A549 (cell line): ENCODE measurements around the gene VOPP1. TPM values are rescaled to one million over a fixed set of nuclear protein-coding genes. Genes with fewer than 3 reads are reported as not detected.

ENCODE experiments used
- ATAC-seq, 2 experiments: fragments of 200-7000 bp in 1 of 2; fragments of >200 bp in 1 of 2; cut with Nextera tagmentation in 1 of 2; cut with Tn5 transposase in 1 of 2; 3 replicates each; pipeline versions ENCODE4 v1.8.0 to v1.9.1; 2018 to 2020; ENCODE audit warnings: mild to moderate bottlenecking in 1 of 2, moderate library complexity in 1 of 2
- CTCF ChIA-PET: fragments of 300-600 bp; sonication (Branson Sonifier 250); formaldehyde crosslinking; extraction: SDS; loops from one replicate; lab custom pipeline; 2021; ENCODE audit warnings: antibody characterized with exemption, inconsistent platforms; lab: Yijun Ruan, JAX
- POLR2A ChIA-PET: fragments of 350-600 bp; formaldehyde crosslinking; extraction: SDS; loops from one replicate; lab custom pipeline; 2021; ENCODE audit warnings: antibody characterized with exemption, inconsistent platforms; lab: Yijun Ruan, JAX
- DNase-seq, 2 experiments: peaks; one replicate each; pipeline versions ENCODE4 v3.0.0 to v3.0.0-alpha.2; 2011 to 2016; ENCODE audit warnings: low read depth in 1 of 2, low spot score in 1 of 2
- FAIRE-seq: peaks from 2 replicates; lab custom pipeline; 2011; peaks lifted over from hg19 to GRCh38; lab: Jason Lieb, UNC
- H3K27ac ChIP-seq, 2 experiments: fragments of >200 bp; sonication (Bioruptor Twin); formaldehyde crosslinking; 3 replicates each; pipeline ENCODE4 v1.5.1; 2016 to 2017
- H3K4me1 ChIP-seq: fragments of >200 bp; sonication (Bioruptor Twin); formaldehyde crosslinking; 3 replicates; pipeline ENCODE4 v1.6.1; 2016
- H3K4me2 ChIP-seq: fragments of >200 bp; sonication (Bioruptor Twin); formaldehyde crosslinking; 3 replicates; pipeline ENCODE4 v1.6.1; 2016
- H3K4me3 ChIP-seq: fragments of >200 bp; sonication (Bioruptor Twin); formaldehyde crosslinking; 3 replicates; pipeline ENCODE4 v1.5.1; 2016
- H3K9me3 ChIP-seq: fragments of >200 bp; sonication (Bioruptor Twin); formaldehyde crosslinking; 3 replicates; pipeline ENCODE4 v1.6.1; 2016
- CHD2 ChIP-seq: fragments of 150-350 bp; IDR thresholded peaks from 2 replicates; pipeline ENCODE4 v1.6.1; 2014; ENCODE audit warnings: low read length; ENCODE audit not compliant: partially characterized antibody
- CHD4 ChIP-seq: fragments of 200-600 bp; sonication (generic); IDR thresholded peaks from 2 replicates; pipeline ENCODE4 v1.6.1; 2016; ENCODE audit warnings: antibody characterized with exemption, mild to moderate bottlenecking, borderline replicate concordance
- EP300 ChIP-seq, 2 experiments: fragments of >200 bp; sonication (Bioruptor Twin); formaldehyde crosslinking; IDR thresholded peaks; 2 replicates in 1 of 2; 3 replicates in 1 of 2; pipeline ENCODE4 v1.6.1; 2016 to 2017
- ESRRA ChIP-seq: fragments of 150-350 bp; IDR thresholded peaks from 2 replicates; pipeline ENCODE4 v1.6.1; 2014; ENCODE audit warnings: mild to moderate bottlenecking, low read length, borderline replicate concordance
- FOSB ChIP-seq: fragments of 250-450 bp; sonication (Bioruptor Pico); IDR thresholded peaks from 2 replicates; pipeline ENCODE4 v1.5.0; 2020; ENCODE audit warnings: mild to moderate bottlenecking, moderate library complexity
- FOSL2 ChIP-seq, 2 experiments: fragments of 450-650 bp in 1 of 2; fragments of >200 bp in 1 of 2; sonication (Bioruptor Twin) in 1 of 2; formaldehyde crosslinking; IDR thresholded peaks; 2 replicates each; pipeline versions ENCODE4 v1.5.0 to v1.6.1; 2016 to 2020; ENCODE audit warnings: mild to moderate bottlenecking in 1 of 2, moderate library complexity in 1 of 2
- HDAC2 ChIP-seq: fragments of 200-600 bp; sonication (generic); IDR thresholded peaks from 2 replicates; pipeline ENCODE4 v1.6.1; 2016
- JUN ChIP-seq, 2 experiments: fragments of >200 bp; sonication (Bioruptor Twin); formaldehyde crosslinking; IDR thresholded peaks; 2 replicates in 1 of 2; 3 replicates in 1 of 2; pipeline ENCODE4 v1.6.1; 2016 to 2017
- JUNB ChIP-seq: fragments of >200 bp; sonication (Bioruptor Twin); formaldehyde crosslinking; IDR thresholded peaks from 2 replicates; pipeline ENCODE4 v1.6.1; 2016
- KDM1A ChIP-seq: fragments of 200-600 bp; sonication (generic); IDR thresholded peaks from 2 replicates; pipeline ENCODE4 v1.6.1; 2016; ENCODE audit warnings: low read depth, mild to moderate bottlenecking
- KDM5A ChIP-seq: fragments of 200-600 bp; sonication (generic); IDR thresholded peaks from 2 replicates; pipeline ENCODE4 v1.6.1; 2016; ENCODE audit warnings: antibody characterized with exemption, mild to moderate bottlenecking
- MAFK ChIP-seq: fragments of 450-650 bp; IDR thresholded peaks from 2 replicates; pipeline ENCODE4 v1.6.1; 2014; ENCODE audit not compliant: partially characterized antibody
- MAZ ChIP-seq: fragments of 150-350 bp; IDR thresholded peaks from 2 replicates; pipeline ENCODE4 v1.6.1; 2014; ENCODE audit warnings: antibody characterized with exemption, low read depth, low read length, borderline replicate concordance
- MYC ChIP-seq: IDR thresholded peaks from 2 replicates; pipeline ENCODE4 v1.6.1; 2012; ENCODE audit warnings: mild to moderate bottlenecking, inconsistent platforms, low read length, improper control_type of control experiment, borderline replicate concordance
- PHF8 ChIP-seq: fragments of 200-600 bp; sonication (generic); IDR thresholded peaks from 2 replicates; pipeline ENCODE4 v1.6.1; 2016; ENCODE audit warnings: low read depth, mild to moderate bottlenecking, antibody characterized with exemption, moderate library complexity, borderline replicate concordance
- POLR2AphosphoS2 ChIP-seq: conservative IDR thresholded peaks from 2 replicates; pipeline ENCODE4 v1.6.1; 2012; ENCODE audit warnings: low read length, improper control_type of control experiment, inconsistent platforms
- TP53 ChIP-seq: fragments of 250-450 bp; sonication (Bioruptor Pico); IDR thresholded peaks from 2 replicates; pipeline ENCODE4 v1.5.0; 2021; ENCODE audit warnings: mild to moderate bottlenecking, moderate library complexity
- ZC3H11A ChIP-seq: fragments of 450-650 bp; IDR thresholded peaks from 2 replicates; pipeline ENCODE4 v1.6.1; 2014; ENCODE audit warnings: antibody characterized with exemption, mild to moderate bottlenecking
- ZNF302 ChIP-seq: fragments of 250-450 bp; sonication (Bioruptor Pico); IDR thresholded peaks from 2 replicates; pipeline ENCODE4 v1.9.0; 2021; ENCODE audit warnings: inconsistent platforms, mild to moderate bottlenecking, moderate library complexity
- WGBS: methylation state at CpG from one replicate; pipeline ENCODE4 v1.1.6; 2017; ENCODE audit errors: missing lambda C conversion rate; 5-methylcytosine and 5-hydroxymethylcytosine counted together
- polyA plus RNA-seq, 4 experiments: library from polyadenylated mRNA; depleted of rRNA in 3 of 4; stranded (reverse); fragments of >200 nt; fragmentation: RNase III in 1 of 4; extraction: RNeasy Plus Mini Kit Qiagen cat#74134 plus additional on column Dnase treatment in 1 of 4; gene quantifications; 2 replicates in 3 of 4; 3 replicates in 1 of 4; pipeline ENCODE4 v1.2.3, GENCODE V29; 2011 to 2017
- TF ChIP-seq, protein P1 (sequence below): fragments of >200 bp; sonication (Bioruptor Twin); formaldehyde crosslinking; IDR thresholded peaks from 3 replicates; pipeline ENCODE4 v1.6.1; 2016
- TF ChIP-seq, protein P2 (sequence below): fragments of 250-450 bp; sonication (Bioruptor Pico); IDR thresholded peaks from 2 replicates; pipeline ENCODE4 v1.5.0; 2021; ENCODE audit warnings: mild to moderate bottlenecking, moderate library complexity, borderline replicate concordance
- TF ChIP-seq, protein P3 (sequence below): IDR thresholded peaks from 2 replicates; pipeline ENCODE4 v1.6.1; 2012

VOPP1 gene
- polyA plus RNA-seq, 2 of the 4 experiments (the other 2 are of a cell fraction) = 68.1 to 73.4 TPM

DNA sequence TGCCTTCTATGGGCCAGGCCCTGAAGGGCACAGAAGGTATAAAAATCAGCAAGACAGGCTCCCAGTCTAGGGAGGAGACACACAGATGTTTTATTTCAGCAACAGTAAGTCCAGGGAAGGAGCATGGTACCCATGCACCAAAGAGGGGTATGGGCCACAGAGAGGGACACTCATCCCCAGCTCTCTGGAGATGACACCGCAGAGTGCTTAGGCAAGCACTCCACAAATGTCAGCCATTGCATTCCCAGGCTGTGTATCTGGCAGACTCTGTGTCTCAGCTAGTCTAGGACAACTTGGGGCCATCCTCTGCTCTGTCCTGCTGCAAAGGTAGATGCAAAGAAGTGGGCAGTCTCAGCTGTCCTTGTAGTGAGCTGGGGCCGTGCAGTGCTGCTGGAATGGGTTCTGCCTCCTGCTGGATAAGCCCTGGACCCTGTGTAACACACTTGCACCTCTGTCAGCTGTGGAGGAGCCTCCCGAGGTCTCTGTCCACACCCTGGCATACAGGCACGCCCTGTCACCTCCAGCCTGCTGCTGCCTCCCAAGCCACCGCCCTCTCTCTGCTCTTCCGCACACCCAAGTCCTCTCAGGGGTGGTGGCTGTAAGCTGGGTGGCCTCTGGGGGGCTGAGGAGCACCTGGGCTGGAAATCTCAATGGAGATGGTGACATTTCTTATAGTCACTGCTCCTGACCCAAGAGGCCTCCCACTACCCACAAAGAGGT, 57.6 kb downstream of the VOPP1 start (continued):
- TF ChIP-seq ZC3H11A = no peak
- TF ChIP-seq POLR2AphosphoS2 = no peak
- no peak for TF ChIP-seq ESRRA
- TF ChIP-seq ZNF302 (CRISPR knock-in tag) = no peak
- TF ChIP-seq, protein P1, sequence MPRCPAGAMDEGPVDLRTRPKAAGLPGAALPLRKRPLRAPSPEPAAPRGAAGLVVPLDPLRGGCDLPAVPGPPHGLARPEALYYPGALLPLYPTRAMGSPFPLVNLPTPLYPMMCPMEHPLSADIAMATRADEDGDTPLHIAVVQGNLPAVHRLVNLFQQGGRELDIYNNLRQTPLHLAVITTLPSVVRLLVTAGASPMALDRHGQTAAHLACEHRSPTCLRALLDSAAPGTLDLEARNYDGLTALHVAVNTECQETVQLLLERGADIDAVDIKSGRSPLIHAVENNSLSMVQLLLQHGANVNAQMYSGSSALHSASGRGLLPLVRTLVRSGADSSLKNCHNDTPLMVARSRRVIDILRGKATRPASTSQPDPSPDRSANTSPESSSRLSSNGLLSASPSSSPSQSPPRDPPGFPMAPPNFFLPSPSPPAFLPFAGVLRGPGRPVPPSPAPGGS = no peak

DNA sequence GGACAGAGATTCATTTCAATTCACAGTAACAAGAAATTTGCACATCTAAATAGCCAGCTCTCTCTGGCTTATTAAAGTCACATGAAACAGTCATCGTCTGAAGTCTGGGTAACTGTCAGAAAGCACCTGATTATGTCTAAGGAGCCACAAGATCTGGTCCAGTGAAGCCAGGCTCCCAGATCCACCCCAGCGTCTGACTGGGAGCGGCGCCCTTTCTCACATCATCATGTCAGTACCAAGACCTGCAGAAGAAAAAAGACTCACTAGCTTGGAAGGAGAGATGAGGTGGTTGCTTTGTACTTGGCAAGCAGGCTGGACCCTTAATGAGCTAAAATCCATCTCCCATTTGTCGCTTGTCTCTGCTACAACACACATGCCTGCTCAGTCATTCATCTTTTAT, 58.4 kb downstream of the VOPP1 start:
- TF ChIP-seq TP53 = no peak
- TF ChIP-seq JUN (IDR thresholded peaks at IDR 0.05) = no peak
- no peak for TF ChIP-seq KDM1A
- TF ChIP-seq, protein P2, sequence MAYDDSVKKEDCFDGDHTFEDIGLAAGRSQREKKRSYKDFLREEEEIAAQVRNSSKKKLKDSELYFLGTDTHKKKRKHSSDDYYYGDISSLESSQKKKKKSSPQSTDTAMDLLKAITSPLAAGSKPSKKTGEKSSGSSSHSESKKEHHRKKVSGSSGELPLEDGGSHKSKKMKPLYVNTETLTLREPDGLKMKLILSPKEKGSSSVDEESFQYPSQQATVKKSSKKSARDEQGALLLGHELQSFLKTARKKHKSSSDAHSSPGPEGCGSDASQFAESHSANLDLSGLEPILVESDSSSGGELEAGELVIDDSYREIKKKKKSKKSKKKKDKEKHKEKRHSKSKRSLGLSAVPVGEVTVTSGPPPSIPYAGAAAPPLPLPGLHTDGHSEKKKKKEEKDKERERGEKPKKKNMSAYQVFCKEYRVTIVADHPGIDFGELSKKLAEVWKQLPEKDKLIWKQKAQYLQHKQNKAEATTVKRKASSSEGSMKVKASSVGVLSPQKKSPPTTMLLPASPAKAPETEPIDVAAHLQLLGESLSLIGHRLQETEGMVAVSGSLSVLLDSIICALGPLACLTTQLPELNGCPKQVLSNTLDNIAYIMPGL = no peak
- no peak for TF ChIP-seq MAZ
- TF ChIP-seq EP300 (IDR thresholded peaks at IDR 0.05) = no peak
- TF ChIP-seq FOSL2 (IDR thresholded peaks at IDR 0.05) = no peak
- no peak for TF ChIP-seq FOSL2 (CRISPR knock-in tag; IDR thresholded peaks at IDR 0.05)
- no peak for TF ChIP-seq FOSB
- TF ChIP-seq JUNB = no peak
- no peak for TF ChIP-seq MAFK
- no peak for TF ChIP-seq CHD4
- no peak for TF ChIP-seq CHD2
- no peak for TF ChIP-seq PHF8
- FAIRE-seq (no peak), ATAC-seq (no peak), DNase-seq (no peak)
- Histone ChIP-seq H3K27ac (no peak overlapping the region), H3K4me2 (no peak overlapping the region), H3K9me3 (no peaks in the 10 kb centered on the region), H3K4me1 (no peaks in the 10 kb centered on the region), H3K4me3 (no peak overlapping the region)
- ChIA-PET CTCF (interaction anchor here (1.0 to 1.2 kb wide), 2 partner anchors 10 to 24 kb away, joined by 4 read pairs; no protein-coding TSS in a partner anchor), POLR2A (no interaction called here)
- WGBS = 90% methylated on average over 5 of the region's 5 CpGs

DNA sequence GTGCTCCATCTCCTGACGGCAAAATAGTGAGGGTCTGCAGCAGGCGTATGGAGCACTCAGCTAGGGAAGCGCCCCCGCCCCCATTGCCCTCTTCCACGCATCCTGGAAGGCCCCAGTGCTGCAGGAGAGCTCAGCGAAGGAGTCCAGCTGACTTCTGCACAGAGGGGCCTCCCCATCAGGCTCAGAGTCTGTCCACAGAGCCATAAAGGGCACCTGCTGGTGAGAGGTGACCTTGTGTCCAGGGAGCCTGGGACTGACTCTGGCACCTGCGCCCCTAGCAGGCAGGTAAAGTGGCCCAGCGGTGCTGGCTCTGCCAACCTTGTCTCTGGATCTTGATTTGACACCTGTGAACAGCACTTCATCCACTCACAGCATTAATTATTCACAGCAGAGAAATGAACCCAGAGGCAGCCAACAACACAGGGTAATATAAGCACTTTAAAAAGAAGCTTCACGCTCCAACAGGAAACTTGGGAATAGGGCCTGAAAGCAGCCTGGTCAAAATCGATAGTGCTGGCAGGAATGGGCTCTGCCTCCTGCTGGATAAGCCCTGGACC, 59.6 kb downstream of the VOPP1 start:
- POLR2A ChIA-PET = no interaction called here
- no peak overlapping the region for H3K4me3 ChIP-seq
- H3K4me1 ChIP-seq = no peaks in the 10 kb centered on the region
- no peak overlapping the region for H3K27ac ChIP-seq
- WGBS = 94% methylated on average over 9 of the region's 10 CpGs
- H3K9me3 ChIP-seq = no peaks in the 10 kb centered on the region
- no peak overlapping the region for H3K4me2 ChIP-seq
- no peak for FAIRE-seq
- ATAC-seq = no peak
- no peak for TF ChIP-seq KDM1A
- no peak for TF ChIP-seq KDM5A
- TF ChIP-seq ESRRA = no peak
- TF ChIP-seq HDAC2 = no peak
- TF ChIP-seq JUN (IDR thresholded peaks at IDR 0.05) = no peak
- no peak for TF ChIP-seq JUNB
- no peak for TF ChIP-seq MYC
- TF ChIP-seq, protein P3, sequence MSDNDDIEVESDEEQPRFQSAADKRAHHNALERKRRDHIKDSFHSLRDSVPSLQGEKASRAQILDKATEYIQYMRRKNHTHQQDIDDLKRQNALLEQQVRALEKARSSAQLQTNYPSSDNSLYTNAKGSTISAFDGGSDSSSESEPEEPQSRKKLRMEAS = no peak
- no peak for TF ChIP-seq ZNF302 (CRISPR knock-in tag)
- no peak for DNase-seq
- CTCF ChIA-PET = interaction anchor here (1.0 to 1.5 kb wide), 5 partner anchors 9 to 31 kb away, joined by 3 to 4 read pairs (median 4); no protein-coding TSS in a partner anchor
